ENCODE data around the gene PCED1B. TPM values are rescaled to one million over a fixed set of nuclear protein-coding genes. Genes with fewer than 3 reads are reported as not detected.
A peak's percentile ranks its signal among the peaks of the same experiment; 100 is the strongest.
"Not testable (repeated sequence)": the region's sequence is repeated elsewhere in the genome, so short reads cannot be mapped to it uniquely, and the experiment has no call there.

PCED1B gene
- total RNA-seq, 1 donor from 2014 or later, result 4.8 TPM

GRCh38 chr12:47276253-47276620 is 196.8 kb downstream of the PCED1B start:
- TF ChIP-seq CTCF (IDR thresholded peaks at IDR 0.05; ENCODE audit: insufficient read depth, low read length, poor library complexity, severe bottlenecking), result no peak
- H3K27me3 ChIP-seq (ENCODE audit: control insufficient read depth, insufficient read depth, low read length), result no peaks in the 10 kb centered on the region
- no peak for DNase-seq (ENCODE audit: low read depth)
- no peak overlapping the region for H3K4me3 ChIP-seq (ENCODE audit: low read depth, low read length)
- no peaks in the 10 kb centered on the region for H3K36me3 ChIP-seq (ENCODE audit: control insufficient read depth, insufficient read depth, low read length)

GRCh38 chr12:47276621-47277309 is 197.3 kb downstream of the PCED1B start:
- H3K4me3 ChIP-seq (ENCODE audit: low read depth, low read length), result no peak overlapping the region
- H3K36me3 ChIP-seq (ENCODE audit: control insufficient read depth, insufficient read depth, low read length), result no peaks in the 10 kb centered on the region
- no peaks in the 10 kb centered on the region for H3K27me3 ChIP-seq (ENCODE audit: control insufficient read depth, insufficient read depth, low read length)
- no peak for DNase-seq (ENCODE audit: low read depth)
- TF ChIP-seq CTCF (IDR thresholded peaks at IDR 0.05; ENCODE audit: insufficient read depth, low read length, poor library complexity, severe bottlenecking), result no peak

- Histone ChIP-seq H3K27me3 (ENCODE audit: control insufficient read depth, insufficient read depth, low read length) (no peaks in the 10 kb centered on the region), H3K36me3 (ENCODE audit: control insufficient read depth, insufficient read depth, low read length) (no peaks in the 10 kb centered on the region), H3K4me3 (ENCODE audit: low read depth, low read length) (no peak overlapping the region)
- DNase-seq (ENCODE audit: low read depth), result peak; percentile 90
- no peak for TF ChIP-seq CTCF (IDR thresholded peaks at IDR 0.05; ENCODE audit: insufficient read depth, low read length, poor library complexity, severe bottlenecking)
These were observed 198.6 kb downstream of the PCED1B start for GRCh38 chr12:47277972-47278448.

GRCh38 chr12:47279758-47280157 is 200.3 kb downstream of the PCED1B start:
- H3K4me3 ChIP-seq (ENCODE audit: low read depth, low read length); H3K36me3 ChIP-seq (ENCODE audit: control insufficient read depth, insufficient read depth, low read length): not testable (repeated sequence)

GRCh38 chr12:47280543-47281300 is 201.3 kb downstream of the PCED1B start:
- no peak for TF ChIP-seq CTCF (IDR thresholded peaks at IDR 0.05; ENCODE audit: insufficient read depth, low read length, poor library complexity, severe bottlenecking)
- Histone ChIP-seq H3K27me3 (ENCODE audit: control insufficient read depth, insufficient read depth, low read length) (no peaks in the 10 kb centered on the region), H3K4me3 (ENCODE audit: low read depth, low read length) (no peak overlapping the region), H3K36me3 (ENCODE audit: control insufficient read depth, insufficient read depth, low read length) (no peaks in the 10 kb centered on the region)
- DNase-seq (ENCODE audit: low read depth), result no peak

More at GRCh38 chr12:47279758-47280157, 200.3 kb downstream of the PCED1B start:
- not testable (repeated sequence) for DNase-seq (ENCODE audit: low read depth); H3K27me3 ChIP-seq (ENCODE audit: control insufficient read depth, insufficient read depth, low read length)

GRCh38 chr12:47281667-47282171 is 202.3 kb downstream of the PCED1B start:
- no peak for DNase-seq (ENCODE audit: low read depth)
- H3K27me3 ChIP-seq (ENCODE audit: control insufficient read depth, insufficient read depth, low read length), result no peaks in the 10 kb centered on the region
- no peak for TF ChIP-seq CTCF (IDR thresholded peaks at IDR 0.05; ENCODE audit: insufficient read depth, low read length, poor library complexity, severe bottlenecking)
- no peak overlapping the region for H3K4me3 ChIP-seq (ENCODE audit: low read depth, low read length)
- no peaks in the 10 kb centered on the region for H3K36me3 ChIP-seq (ENCODE audit: control insufficient read depth, insufficient read depth, low read length)

Data from kidney epithelial cell (primary cell).